H1 (cell line): ENCODE results near the gene RNASE9. TPM values are rescaled to one million over a fixed set of nuclear protein-coding genes. Genes with fewer than 3 reads are reported as not detected.

Experiments
- CTCF ChIA-PET: fragments of 300-600 bp; sonication (Branson Sonifier 250); formaldehyde crosslinking; loops from one replicate; lab custom pipeline; 2021; ENCODE audit not compliant: partially characterized antibody; lab: Charles Lee
- POLR2A ChIA-PET: fragments of 300-600 bp; sonication (Branson Sonifier 250); formaldehyde crosslinking; loops from one replicate; lab custom pipeline; 2021; ENCODE audit warnings: inconsistent platforms; ENCODE audit not compliant: partially characterized antibody; lab: Charles Lee
- DNase-seq, 2 experiments: peaks; one replicate each; pipeline versions ENCODE4 v3.0.0 to v3.0.0-alpha.2; 2010 to 2022; ENCODE audit warnings: low spot score in 2 of 2, low read depth in 1 of 2, mixed read lengths in 1 of 2
- FAIRE-seq: peaks from 2 replicates; lab custom pipeline; 2011; peaks lifted over from hg19 to GRCh38; lab: Jason Lieb, UNC
- H2AFZ ChIP-seq: 2 replicates; pipeline ENCODE4 v1.8.1; 2012; ENCODE audit warnings: low read length, inconsistent platforms
- H2AK5ac ChIP-seq: 2 replicates; pipeline ENCODE4 v1.6.1; 2013; ENCODE audit warnings: low read depth, low read length
- H2BK120ac ChIP-seq: replicated peaks from 2 replicates; pipeline ENCODE3; 2013; ENCODE audit warnings: low read depth, low read length, inconsistent platforms
- H2BK12ac ChIP-seq: 2 replicates; pipeline ENCODE4 v1.6.1; 2013; ENCODE audit warnings: low read depth, low read length
- H2BK15ac ChIP-seq: 2 replicates; pipeline ENCODE4 v1.6.1; 2013; ENCODE audit warnings: low read length
- H2BK20ac ChIP-seq: 2 replicates; pipeline ENCODE4 v1.6.1; 2013; ENCODE audit warnings: low read length
- H2BK5ac ChIP-seq: 2 replicates; pipeline ENCODE4 v1.6.1; 2013; ENCODE audit warnings: low read depth, low read length
- H3K14ac ChIP-seq: 2 replicates; pipeline ENCODE4 v1.6.1; 2013; ENCODE audit warnings: inconsistent platforms; ENCODE audit not compliant: insufficient read length
- H3K18ac ChIP-seq: 2 replicates; pipeline ENCODE4 v1.6.1; 2013; ENCODE audit warnings: low read length; ENCODE audit errors: extremely low read depth
- H3K23ac ChIP-seq: 2 replicates; pipeline ENCODE4 v1.6.1; 2013; ENCODE audit warnings: inconsistent platforms; ENCODE audit not compliant: insufficient read length
- H3K23me2 ChIP-seq: 2 replicates; pipeline ENCODE4 v1.6.1; 2013; ENCODE audit warnings: low read depth, low read length
- H3K27ac ChIP-seq: 2 replicates; pipeline ENCODE4 v1.6.1; 2011; ENCODE audit warnings: low read depth, low read length, inconsistent platforms
- H3K27me3 ChIP-seq, 4 experiments: replicated peaks in 1 of 4; 1 replicate in 1 of 4; 2 replicates in 3 of 4; pipeline versions ENCODE4 v1.6.1 to v1.8.1; 2011 to 2013; ENCODE audit warnings: low read length in 3 of 4, mild to moderate bottlenecking in 3 of 4, inconsistent platforms in 2 of 4, mixed read lengths in 2 of 4, moderate library complexity in 1 of 4; ENCODE audit not compliant: control insufficient read depth in 3 of 4, insufficient read depth in 3 of 4; ENCODE audit errors: extremely low read depth in 1 of 4
- H3K36me3 ChIP-seq, 4 experiments: 2 replicates each; pipeline versions ENCODE4 v1.6.1 to v1.8.1; 2011 to 2013; ENCODE audit warnings: mild to moderate bottlenecking in 4 of 4, low read length in 3 of 4, moderate library complexity in 2 of 4, control low read depth in 1 of 4, inconsistent platforms in 1 of 4; ENCODE audit not compliant: insufficient read depth in 4 of 4, control insufficient read depth in 2 of 4
- H3K4ac ChIP-seq: replicated peaks from 2 replicates; pipeline ENCODE3; 2013; ENCODE audit warnings: low read length, low read depth, mixed read lengths, inconsistent platforms; ENCODE audit not compliant: insufficient read length
- H3K4me1 ChIP-seq, 4 experiments: replicated peaks in 1 of 4; 1 replicate in 1 of 4; 2 replicates in 3 of 4; pipeline versions ENCODE4 v1.6.1 to v1.8.1; 2011 to 2013; ENCODE audit warnings: low read length in 3 of 4, inconsistent platforms in 2 of 4, mixed read lengths in 1 of 4; ENCODE audit not compliant: insufficient read depth in 4 of 4, control insufficient read depth in 3 of 4
- H3K4me2 ChIP-seq, 2 experiments: 2 replicates each; pipeline versions ENCODE4 v1.6.1 to v1.8.1; 2011 to 2013; ENCODE audit warnings: low read depth in 2 of 2, low read length in 2 of 2, control low read depth in 1 of 2, inconsistent platforms in 1 of 2, mild to moderate bottlenecking in 1 of 2; ENCODE audit not compliant: insufficient read depth in 1 of 2
- H3K4me3 ChIP-seq, 4 experiments: fragments of 200-600, 300-600 bp in 1 of 4; sonication (generic), shearing (Covaris generic), sonication (Bioruptor Twin) in 1 of 4; 2 replicates each; pipeline versions ENCODE4 v1.5.1 to v1.8.1; 2011 to 2016; ENCODE audit warnings: low read length in 4 of 4, low read depth in 3 of 4, control low read depth in 2 of 4, inconsistent platforms in 2 of 4, mild to moderate bottlenecking in 2 of 4, mixed read lengths in 1 of 4, moderate library complexity in 1 of 4; ENCODE audit not compliant: insufficient read depth in 2 of 4; ENCODE audit errors: extremely low read depth in 1 of 4
- H3K56ac ChIP-seq: replicated peaks from 2 replicates; pipeline ENCODE3; 2013; ENCODE audit warnings: low read depth, mild to moderate bottlenecking, mixed read lengths, low read length, inconsistent platforms; ENCODE audit not compliant: insufficient read length
- H3K79me1 ChIP-seq: 2 replicates; pipeline ENCODE4 v1.6.1; 2013; ENCODE audit warnings: low read depth, low read length, control low read depth
- H3K79me2 ChIP-seq, 2 experiments: 2 replicates each; pipeline versions ENCODE4 v1.6.1 to v1.8.1; 2012 to 2013; ENCODE audit warnings: low read length in 2 of 2, mild to moderate bottlenecking in 2 of 2, inconsistent platforms in 1 of 2; ENCODE audit not compliant: insufficient read depth in 2 of 2, control insufficient read depth in 1 of 2
- H3K9ac ChIP-seq, 4 experiments: replicated peaks in 1 of 4; 1 replicate in 1 of 4; 2 replicates in 3 of 4; pipeline versions ENCODE4 v1.6.1 to v1.8.1; 2011 to 2013; ENCODE audit warnings: low read depth in 3 of 4, low read length in 3 of 4, control low read depth in 2 of 4, mild to moderate bottlenecking in 2 of 4, moderate library complexity in 2 of 4, inconsistent platforms in 1 of 4; ENCODE audit errors: extremely low read depth in 1 of 4
- H3K9me3 ChIP-seq, 2 experiments: 2 replicates each; pipeline versions ENCODE4 v1.6.1 to v1.8.1; 2012 to 2013; ENCODE audit warnings: mild to moderate bottlenecking in 2 of 2, moderate library complexity in 2 of 2, control low read depth in 1 of 2, inconsistent platforms in 1 of 2, low read depth in 1 of 2, low read length in 1 of 2, mixed read lengths in 1 of 2; ENCODE audit not compliant: insufficient read depth in 2 of 2
- H4K20me1 ChIP-seq, 2 experiments: replicated peaks in 1 of 2; 2 replicates each; pipeline versions ENCODE3 to v1.8.1; 2011 to 2013; ENCODE audit warnings: inconsistent platforms in 2 of 2, low read length in 2 of 2, mild to moderate bottlenecking in 1 of 2; ENCODE audit not compliant: insufficient read depth in 2 of 2, control insufficient read depth in 1 of 2
- H4K5ac ChIP-seq: 2 replicates; pipeline ENCODE4 v1.6.1; 2013; ENCODE audit warnings: low read length, low read depth, mixed read lengths, inconsistent platforms; ENCODE audit not compliant: insufficient read length
- H4K8ac ChIP-seq: 2 replicates; pipeline ENCODE4 v1.8.0; 2013; ENCODE audit warnings: mild to moderate bottlenecking, moderate library complexity, low read length, inconsistent platforms; ENCODE audit not compliant: insufficient read depth; ENCODE audit errors: extremely low read depth
- H4K91ac ChIP-seq: replicated peaks from 2 replicates; pipeline ENCODE3; 2013; ENCODE audit warnings: low read length, mixed read lengths, inconsistent platforms; ENCODE audit not compliant: insufficient read length
- HDAC2 ChIP-seq, 2 experiments: fragments of 300-600 bp in 1 of 2; sonication (generic) in 1 of 2; IDR thresholded peaks; 2 replicates each; pipeline ENCODE4 v1.6.1; 2011 to 2012; ENCODE audit warnings: low read depth in 2 of 2, low read length in 2 of 2, mild to moderate bottlenecking in 2 of 2, moderate library complexity in 2 of 2, borderline replicate concordance in 1 of 2, inconsistent platforms in 1 of 2
- JUND ChIP-seq: IDR thresholded peaks from 2 replicates; pipeline ENCODE4 v1.6.1; 2011; ENCODE audit warnings: mild to moderate bottlenecking, improper control_type of control experiment, low read length
- KDM4A ChIP-seq: IDR thresholded peaks from one replicate; pipeline ENCODE4 v1.7.1; 2012; ENCODE audit warnings: low read depth, mild to moderate bottlenecking, moderate library complexity, low read length, inconsistent platforms; ENCODE audit not compliant: severe bottlenecking
- MAFK ChIP-seq: IDR thresholded peaks from 2 replicates; pipeline ENCODE4 v1.6.1; 2012; ENCODE audit warnings: low read depth, mild to moderate bottlenecking, improper control_type of control experiment, low read length
- NANOG ChIP-seq: IDR thresholded peaks from 2 replicates; pipeline ENCODE4 v1.6.1; 2011; ENCODE audit warnings: low read length, low read depth, mild to moderate bottlenecking, inconsistent platforms; ENCODE audit not compliant: insufficient read depth, poor library complexity, severe bottlenecking
- RNF2 ChIP-seq: fragments of 200-900, 300-1000 bp; sonication (generic); IDR thresholded peaks from 2 replicates; pipeline ENCODE4 v1.7.1; 2016; ENCODE audit warnings: borderline replicate concordance, low read depth, mild to moderate bottlenecking, antibody characterized with exemption, low read length; ENCODE audit not compliant: poor library complexity, severe bottlenecking; ENCODE audit errors: missing control alignments
- SAP30 ChIP-seq: fragments of 300-600 bp; sonication (generic); IDR thresholded peaks from 2 replicates; pipeline ENCODE4 v1.7.1; 2012; ENCODE audit warnings: low read length, moderate library complexity, mild to moderate bottlenecking, inconsistent platforms; ENCODE audit not compliant: insufficient read depth, insufficient replicate concordance
- SUZ12 ChIP-seq: fragments of 200-600 bp; sonication (generic); IDR thresholded peaks from 2 replicates; pipeline ENCODE4 v1.6.1; 2012; ENCODE audit warnings: mild to moderate bottlenecking, inconsistent platforms, low read length, moderate library complexity, mixed read lengths
- WGBS, 2 experiments: shearing (Covaris generic) in 1 of 2; methylation state at CpG; one replicate each; pipeline versions ENCODE4 v1.1.6 to v1.1.7; 2013 to 2015; ENCODE audit warnings: low lambda C conversion rate in 2 of 2, mixed read lengths in 2 of 2, inconsistent platforms in 1 of 2, low coverage in 1 of 2, missing lambda C conversion rate in 1 of 2; ENCODE audit not compliant: insufficient replicate concordance in 2 of 2, insufficient coverage in 1 of 2, insufficient read length in 1 of 2; ENCODE audit errors: extremely low coverage in 1 of 2, missing lambda C conversion rate in 1 of 2; 5-methylcytosine and 5-hydroxymethylcytosine counted together
- polyA plus RNA-seq, 7 experiments: library from polyadenylated mRNA; depleted of rRNA in 3 of 7; stranded (reverse) in 5 of 7; unstranded in 2 of 7; fragments of >200 nt in 5 of 7; fragments of 200-250 nt in 2 of 7; gene quantifications; 1 replicate in 5 of 7; 2 replicates in 1 of 7; 4 replicates in 1 of 7; pipeline versions ENCODE4 v1.2.1 to v1.2.3, GENCODE V29; 2011 to 2013; ENCODE audit warnings: missing spikeins in 2 of 7, mixed read lengths in 2 of 7
- total RNA-seq: library from RNA; stranded (reverse); fragmentation: NEBNext Ultra II Directional; extraction: Animal tissue kit (Norgen Biotek cat#: 25700); gene quantifications from 2 replicates; pipeline ENCODE4 v1.2.1, GENCODE V29; 2021
- TF ChIP-seq, protein P1 (sequence below): IDR thresholded peaks from 2 replicates; pipeline ENCODE4 v1.6.1; 2011; ENCODE audit warnings: low read length, improper control_type of control experiment

Gene RNASE9
- total and polyA plus RNA-seq, 2 of the 8 experiments (the other 6 are each of a cell fraction or from before 2014, with no cell fraction given): 0.06 TPM; not detected in 1

GRCh38 chr14:20606190-20606901 is 45.5 kb upstream of the RNASE9 start:
- H4K5ac ChIP-seq: peak overlapping the region; percentile 20
- no peak overlapping the region for H3K18ac ChIP-seq
- H2BK5ac ChIP-seq: peak overlapping the region; percentile 4; the same call in 1 of the 2 replicates
- peaks cover 0 to 2% (median 0%) of the 10 kb centered on the region in 4 experiments; a peak in 2 of 7 replicates for H3K4me1 ChIP-seq
- H3K4ac ChIP-seq: no peak overlapping the region
- H3K27ac ChIP-seq: no peak overlapping the region
- no peak overlapping the region for H2BK15ac ChIP-seq
- peak overlapping the region; percentile 77; the same call in 1 of the 2 replicates for H2AFZ ChIP-seq
- no peak overlapping the region for H3K4me3 ChIP-seq
- H3K23me2 ChIP-seq: no peaks in the 10 kb centered on the region
- FAIRE-seq (no peak), DNase-seq (peak in 1 of 2 experiments; percentile 72)
- 48% methylated on average over 8 of the region's 8 CpGs; no CpG with 5 or more reads in 1 of the 2 experiments for WGBS, 2 experiments
- no peak overlapping the region for H3K23ac ChIP-seq
- H2BK120ac ChIP-seq: no peak overlapping the region
- no peaks in the 10 kb centered on the region for H3K9me3 ChIP-seq
- no peak overlapping the region for H3K4me2 ChIP-seq
- H3K14ac ChIP-seq: no peak overlapping the region
- H2AK5ac ChIP-seq: no peak overlapping the region
- no peaks in the 10 kb centered on the region for H3K36me3 ChIP-seq
- H3K9ac ChIP-seq: no peak overlapping the region
- ChIA-PET POLR2A (interaction anchor here (0.6 to 7.8 kb wide), 6 partner anchors 9 to 300 kb away, joined by 3 to 49 read pairs (median 4); partner anchors contain the start of genes APEX1, OSGEP and PNP), CTCF (interaction anchor here (0.6 to 8.9 kb wide), 37 partner anchors 9 to 280 kb away, joined by 3 to 114 read pairs (median 4); partner anchors contain the start of genes APEX1, PNP, RNASE11 and RNASE12)
- no peak overlapping the region for H4K91ac ChIP-seq
- H3K79me2 ChIP-seq: no peaks in the 10 kb centered on the region
- no peak overlapping the region for H4K8ac ChIP-seq
- no peaks in the 10 kb centered on the region for H3K27me3 ChIP-seq
- H3K56ac ChIP-seq: no peak overlapping the region
- H3K79me1 ChIP-seq: no peaks in the 10 kb centered on the region
- peak overlapping the region; percentile 77; the same call in 1 of the 2 replicates for H2BK12ac ChIP-seq
- H2BK20ac ChIP-seq: peak overlapping the region; percentile 17; the same call in 1 of the 2 replicates
- H4K20me1 ChIP-seq: no peaks in the 10 kb centered on the region
- TF ChIP-seq SAP30 (no peak), RNF2 (no peak), SUZ12 (no peak), NANOG (no peak), MAFK (peak; percentile 8; the same call in 1 of the 2 replicates), JUND (peak; percentile 42; the same call in 1 of the 2 replicates), HDAC2 (IDR thresholded peaks at IDR 0.05; ENCODE audit: borderline replicate concordance in 1 of 2, low read depth in 2 of 2, low read length in 2 of 2) (no peak), KDM4A (no peak)
- TF ChIP-seq, protein P1, sequence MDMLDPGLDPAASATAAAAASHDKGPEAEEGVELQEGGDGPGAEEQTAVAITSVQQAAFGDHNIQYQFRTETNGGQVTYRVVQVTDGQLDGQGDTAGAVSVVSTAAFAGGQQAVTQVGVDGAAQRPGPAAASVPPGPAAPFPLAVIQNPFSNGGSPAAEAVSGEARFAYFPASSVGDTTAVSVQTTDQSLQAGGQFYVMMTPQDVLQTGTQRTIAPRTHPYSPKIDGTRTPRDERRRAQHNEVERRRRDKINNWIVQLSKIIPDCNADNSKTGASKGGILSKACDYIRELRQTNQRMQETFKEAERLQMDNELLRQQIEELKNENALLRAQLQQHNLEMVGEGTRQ: no peak
